HG03196 (cell line): Measurements from ENCODE around the gene NOXO1.

Experiments used
- ATAC-seq: cut with Tn5 transposase; IDR thresholded peaks from one replicate; pipeline ENCODE4 v1.9.1; 2021; ENCODE audit not compliant: unreplicated experiment

NOXO1 gene

GRCh38 chr16:1998360-1998835 lies 17.1 kb upstream of the NOXO1 start:
- no peak for ATAC-seq

DNA sequence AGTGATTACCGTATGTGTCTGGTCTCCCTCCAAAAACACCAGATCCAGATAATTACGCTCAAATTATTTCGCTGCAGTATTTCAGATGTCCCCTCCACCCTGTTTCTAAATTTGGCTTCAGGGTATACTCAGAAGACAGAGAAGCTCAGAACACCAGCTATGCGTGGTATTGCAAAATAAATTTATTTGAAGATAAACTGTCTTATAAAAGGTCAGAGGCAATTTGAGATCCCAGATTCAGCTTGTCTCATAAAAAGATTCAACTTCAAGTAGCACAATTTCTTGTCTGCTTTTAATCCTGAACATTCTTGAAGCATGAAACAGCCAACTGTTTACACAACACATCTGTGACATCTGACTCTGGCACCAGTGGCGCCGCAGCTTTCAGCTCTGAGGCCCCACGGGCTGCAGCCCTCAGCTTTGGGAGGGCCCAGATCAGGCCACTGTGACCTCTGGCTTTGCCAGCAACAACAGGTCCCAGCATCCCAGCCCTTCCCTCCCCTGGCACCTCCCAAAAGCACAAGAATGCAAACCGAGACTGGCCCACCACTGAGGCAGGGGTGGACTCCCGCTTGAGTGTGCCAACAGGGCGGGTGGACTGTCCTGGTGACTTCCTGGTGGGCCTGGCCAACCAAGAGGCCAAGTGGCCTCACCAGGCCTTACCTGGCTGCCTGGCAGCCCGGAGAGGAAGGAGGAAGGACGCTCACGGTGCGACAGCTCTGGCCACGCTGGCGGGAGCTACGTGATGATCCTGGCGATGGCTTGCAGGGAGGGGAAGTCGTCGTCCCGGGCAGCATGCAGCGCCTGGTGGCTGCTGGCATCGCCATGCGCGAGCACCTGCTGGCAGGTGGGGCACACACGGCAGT lies 16.5 kb upstream of the NOXO1 start:
- ATAC-seq, result no peak

DNA sequence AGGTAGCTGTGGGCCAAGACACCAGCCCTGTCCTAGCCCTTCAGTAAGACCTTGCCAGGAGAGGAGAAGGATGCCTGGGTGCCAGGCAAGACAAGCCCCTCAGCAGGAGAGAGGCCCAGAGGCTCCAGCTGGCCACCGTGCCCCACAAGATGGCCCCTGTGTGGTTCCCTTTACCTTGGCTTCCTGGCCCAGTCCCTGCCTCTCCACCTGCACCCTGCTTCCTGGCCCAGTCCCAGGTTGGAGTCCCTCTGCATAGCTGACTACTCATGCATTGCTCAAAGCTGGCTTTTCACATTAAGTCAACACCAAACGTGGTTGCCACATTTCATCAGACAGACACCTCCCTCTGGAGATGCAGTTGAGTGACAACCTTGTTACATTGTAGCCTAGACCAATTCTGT lies 12.5 kb upstream of the NOXO1 start:
- ATAC-seq, result no peak

DNA sequence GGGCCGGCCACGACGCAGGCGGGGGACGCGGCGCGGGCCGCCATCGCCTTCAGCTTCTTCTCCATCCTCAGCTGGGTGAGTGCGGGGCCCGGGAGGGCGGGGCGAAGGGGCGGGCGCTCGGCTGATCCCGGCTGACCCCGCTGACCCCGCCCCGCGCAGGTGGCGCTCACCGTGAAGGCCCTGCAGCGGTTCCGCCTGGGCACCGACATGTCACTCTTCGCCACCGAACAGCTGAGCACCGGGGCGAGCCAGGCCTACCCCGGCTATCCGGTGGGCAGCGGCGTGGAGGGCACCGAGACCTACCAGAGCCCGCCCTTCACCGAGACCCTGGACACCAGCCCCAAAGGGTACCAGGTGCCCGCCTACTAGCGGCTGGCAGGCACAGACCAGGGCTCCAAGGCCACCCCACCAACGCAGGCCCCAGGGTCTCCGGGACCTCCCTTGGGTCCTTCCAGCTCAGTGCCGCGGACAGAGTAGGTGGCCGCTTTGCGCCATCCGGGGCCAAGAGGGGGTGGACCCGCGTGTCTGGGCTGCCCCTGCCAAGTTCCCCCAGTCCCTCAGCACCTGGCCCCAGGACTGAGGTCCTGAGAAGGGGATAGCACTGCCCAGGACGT lies 11.5 kb upstream of the NOXO1 start:
- ATAC-seq, result no peak

DNA sequence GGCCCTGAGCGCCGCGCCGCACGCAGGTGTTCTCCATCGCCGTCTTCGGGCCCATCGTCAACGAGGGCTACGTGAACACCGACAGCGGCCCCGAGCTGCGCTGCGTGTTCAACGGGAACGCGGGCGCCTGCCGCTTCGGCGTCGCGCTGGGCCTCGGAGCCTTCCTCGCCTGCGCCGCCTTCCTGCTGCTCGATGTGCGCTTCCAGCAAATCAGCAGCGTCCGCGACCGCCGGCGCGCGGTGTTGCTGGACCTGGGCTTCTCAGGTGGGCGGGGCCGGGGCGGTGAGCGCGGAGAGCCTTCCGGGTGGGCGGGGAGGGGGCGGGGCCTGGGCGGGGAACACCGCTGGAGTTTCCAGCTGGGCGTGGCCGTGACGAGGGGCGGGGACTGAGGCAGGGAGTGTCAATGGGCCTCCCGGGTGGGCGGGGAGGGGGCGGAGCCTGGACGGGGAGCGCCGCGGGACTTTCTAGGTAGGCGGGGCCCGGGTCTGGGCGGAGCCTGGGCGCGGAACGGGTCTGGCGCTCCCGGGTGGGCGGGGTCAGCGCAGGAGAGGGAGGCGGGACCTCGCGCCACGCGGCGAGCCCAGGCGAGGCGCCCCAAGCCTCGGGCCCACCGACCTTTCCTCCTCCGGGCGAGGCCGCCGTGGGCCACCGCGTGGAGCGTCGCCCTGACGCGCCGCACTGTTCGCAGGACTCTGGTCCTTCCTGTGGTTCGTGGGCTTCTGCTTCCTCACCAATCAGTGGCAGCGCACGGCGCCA lies 10.9 kb upstream of the NOXO1 start:
- peak; percentile 42 for ATAC-seq

DNA sequence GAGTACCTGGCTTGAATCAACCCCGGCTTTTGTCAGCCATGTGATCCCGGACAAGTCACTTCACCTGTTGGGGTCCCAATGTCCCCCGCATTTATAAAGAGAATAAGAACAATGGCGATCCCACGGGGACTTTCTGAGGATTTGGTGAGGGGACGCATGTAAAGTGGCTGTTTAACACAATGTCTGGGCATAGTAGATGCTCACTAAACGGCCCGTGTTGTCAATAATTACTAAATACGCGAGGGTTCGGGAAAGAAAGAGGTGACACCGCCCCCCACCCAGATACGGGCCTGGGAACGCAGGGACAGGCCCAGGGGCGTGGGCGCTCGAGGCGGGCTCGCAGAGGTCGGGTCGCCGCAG lies 10.3 kb upstream of the NOXO1 start:
- ATAC-seq, result no peak

- peak; percentile 34 for ATAC-seq
Observed at GRCh38 chr16:1991135-1991551, 9.9 kb upstream of the NOXO1 start.

DNA sequence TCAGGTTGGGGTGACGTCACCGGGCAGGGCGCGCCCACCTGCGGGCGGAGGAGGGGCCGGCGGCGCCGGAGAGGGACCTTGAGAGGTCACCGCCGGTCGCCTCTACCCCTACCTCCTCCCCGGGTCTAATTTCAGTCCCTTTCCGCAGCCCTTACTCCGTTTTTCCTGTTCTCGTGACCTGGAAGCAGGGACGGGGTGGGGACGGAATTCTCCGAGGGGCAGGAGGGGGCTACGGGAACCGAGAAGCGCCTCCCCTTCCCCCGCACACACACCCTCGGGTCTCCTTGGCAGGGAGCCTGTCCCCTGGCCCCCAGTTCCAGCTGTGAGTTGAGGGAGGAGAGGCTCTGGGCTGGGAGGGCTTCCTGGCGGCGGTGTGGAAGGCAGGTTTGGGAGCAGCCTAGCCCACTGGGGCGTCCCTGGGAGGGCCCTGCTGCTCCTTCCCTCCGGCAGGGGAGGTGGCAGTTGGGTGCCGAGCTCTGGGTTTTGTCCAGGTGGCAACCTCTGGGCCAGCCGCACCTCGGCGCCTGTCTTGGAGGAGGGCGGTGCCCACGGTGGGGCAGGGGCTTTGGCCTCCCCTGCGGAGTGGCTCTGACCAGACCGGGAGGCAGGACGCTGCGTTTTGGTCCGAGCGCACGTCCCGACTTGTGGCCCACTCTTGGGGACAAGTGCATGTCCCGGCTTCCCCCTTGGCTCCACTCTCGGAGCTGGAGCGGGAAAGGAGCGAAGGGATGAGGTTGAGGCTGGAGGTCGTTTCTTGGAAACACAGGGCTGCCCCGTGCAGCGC lies 9.3 kb upstream of the NOXO1 start:
- ATAC-seq, result no peak

DNA sequence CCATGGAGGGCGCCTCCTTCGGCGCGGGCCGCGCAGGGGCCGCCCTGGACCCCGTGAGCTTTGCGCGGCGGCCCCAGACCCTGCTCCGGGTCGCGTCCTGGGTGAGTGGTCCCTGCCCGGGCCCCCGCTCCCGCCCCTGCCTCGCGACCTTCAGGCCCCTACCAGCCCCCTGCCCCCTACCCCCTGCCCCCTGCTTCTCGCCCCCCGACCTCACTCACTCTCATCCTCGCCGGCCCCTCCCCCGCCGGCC lies 8.8 kb upstream of the NOXO1 start:
- ATAC-seq, result no peak

DNA sequence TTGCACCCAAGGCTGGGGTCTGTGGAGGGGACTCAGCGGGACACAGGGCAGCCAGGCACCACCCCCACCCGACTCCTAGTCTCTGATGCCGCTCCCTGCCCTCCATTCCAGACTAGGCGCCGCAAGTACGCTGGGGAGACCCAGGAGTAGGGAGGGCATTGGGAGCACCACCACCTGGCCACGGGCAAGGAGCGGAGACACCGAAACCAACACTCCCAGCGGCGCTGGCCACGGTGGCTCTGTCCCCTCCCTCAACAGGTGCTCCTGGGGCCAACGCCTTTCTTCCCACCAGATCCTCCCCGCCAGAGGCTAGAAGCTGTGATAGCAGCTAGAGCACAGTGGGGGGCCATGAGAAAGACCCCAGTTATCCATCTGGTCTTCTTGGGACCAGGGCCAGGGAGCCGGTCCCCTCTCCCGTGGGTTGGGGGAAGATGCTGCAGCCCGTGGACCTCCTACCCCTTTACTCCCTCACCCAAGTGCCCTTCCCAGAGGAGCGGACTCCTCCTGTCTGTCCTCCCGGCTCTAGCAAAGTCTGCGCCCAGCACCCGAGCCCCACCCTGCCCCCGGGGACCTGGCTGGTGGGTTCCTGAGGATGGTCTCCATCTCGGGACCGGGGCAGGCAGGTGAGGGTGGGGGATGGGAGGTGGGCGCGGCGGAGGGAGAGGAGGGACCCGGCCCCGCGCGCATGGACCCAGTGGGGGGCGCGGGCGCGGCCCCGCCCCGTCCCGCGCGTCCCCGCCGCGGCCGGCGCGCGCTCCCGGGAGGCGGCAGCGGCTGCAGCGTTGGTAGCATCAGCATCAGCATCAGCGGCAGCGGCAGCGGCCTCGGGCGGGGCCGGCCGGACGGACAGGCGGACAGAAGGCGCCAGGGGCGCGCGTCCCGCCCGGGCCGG lies 8.2 kb upstream of the NOXO1 start, which contains the start of gene SYNGR3:
Gene SYNGR3, plus strand, starts transcription at position 762 of the 892 bp plus-strand sequence. CDS start 133 bp downstream, outside the sequence.
- ATAC-seq, result no peak

DNA sequence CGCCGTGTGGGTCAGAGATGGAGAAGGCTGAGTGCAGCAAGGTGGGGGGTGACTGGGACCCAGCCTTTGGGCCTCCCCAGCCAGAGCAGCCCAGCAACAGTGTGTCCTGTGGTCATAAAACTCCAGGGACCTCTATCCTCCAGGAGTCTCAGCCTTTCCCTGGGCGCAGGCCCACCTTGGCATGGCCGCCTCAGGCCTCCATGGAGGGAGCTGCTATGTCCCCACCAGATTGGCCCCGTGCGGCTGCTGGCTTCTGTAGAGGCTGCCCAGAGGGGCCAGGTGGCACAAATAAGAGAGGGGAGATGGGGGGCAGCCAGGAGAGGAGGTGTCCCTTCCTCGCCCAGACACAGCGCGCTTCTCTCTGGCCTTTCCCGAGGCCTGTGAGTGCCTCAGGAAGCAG lies 5.9 kb upstream of the NOXO1 start:
- no peak for ATAC-seq

- no peak for ATAC-seq
Observed at GRCh38 chr16:1985466-1986150, 4.3 kb upstream of the NOXO1 start.

GRCh38 chr16:1984347-1985225 lies 3.3 kb upstream of the NOXO1 start:
- ATAC-seq, result no peak

- ATAC-seq, result peak; percentile 68
Observed at GRCh38 chr16:1983544-1984346, 2.5 kb upstream of the NOXO1 start, which contains the start of gene GFER. Gene GFER, plus strand, starts transcription at chr16:1984193. Its CDS starts 26 bp downstream, at chr16:1984219.

DNA sequence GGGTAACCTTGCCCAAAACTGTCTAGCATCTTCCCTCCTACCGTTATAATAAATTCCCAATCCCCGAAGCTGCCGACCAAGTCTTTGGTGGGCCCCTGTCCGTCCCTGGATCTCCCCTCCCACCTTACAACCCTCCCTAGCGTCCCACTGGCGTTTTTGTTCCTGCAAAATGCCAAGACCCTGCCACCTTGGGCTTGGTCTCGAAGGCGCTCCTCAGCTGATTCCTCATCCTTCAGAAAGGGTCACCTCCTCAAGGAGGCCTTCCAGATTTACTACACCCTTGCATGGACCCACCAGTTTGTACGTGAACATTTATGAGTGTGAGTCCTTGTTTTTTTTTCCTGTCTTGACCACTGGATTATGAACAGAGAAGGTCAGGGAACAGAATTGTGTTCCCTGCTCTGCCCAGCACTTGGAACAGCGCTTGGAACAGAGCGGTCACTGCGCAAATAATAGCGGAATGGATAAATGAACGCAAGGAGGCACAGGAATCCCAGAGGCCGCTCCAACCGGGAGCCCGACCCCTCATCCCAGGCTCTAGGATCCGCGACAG lies 1.8 kb upstream of the NOXO1 start:
- no peak for ATAC-seq

DNA sequence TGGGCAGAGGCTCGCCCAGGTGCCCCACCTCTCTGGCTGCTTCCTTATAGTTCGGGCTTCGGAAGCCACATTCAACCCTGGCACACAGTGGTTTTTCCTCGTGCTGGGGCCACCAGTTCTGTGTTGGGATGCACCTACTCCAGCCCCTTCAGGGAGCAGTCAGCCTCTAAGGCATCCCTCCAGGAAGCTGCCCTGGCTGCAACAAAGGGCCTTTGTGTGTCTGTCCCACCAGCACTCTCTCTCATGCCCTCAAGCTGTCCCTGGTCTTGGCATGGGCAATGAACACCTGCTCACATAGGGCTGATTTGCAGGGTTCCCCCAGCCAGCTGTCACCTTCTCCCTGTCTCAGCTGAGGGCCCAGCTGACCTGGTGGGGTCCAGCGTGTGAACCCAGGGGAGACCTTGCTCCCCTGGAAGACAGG lies 754 bp upstream of the NOXO1 start:
- no peak for ATAC-seq

DNA sequence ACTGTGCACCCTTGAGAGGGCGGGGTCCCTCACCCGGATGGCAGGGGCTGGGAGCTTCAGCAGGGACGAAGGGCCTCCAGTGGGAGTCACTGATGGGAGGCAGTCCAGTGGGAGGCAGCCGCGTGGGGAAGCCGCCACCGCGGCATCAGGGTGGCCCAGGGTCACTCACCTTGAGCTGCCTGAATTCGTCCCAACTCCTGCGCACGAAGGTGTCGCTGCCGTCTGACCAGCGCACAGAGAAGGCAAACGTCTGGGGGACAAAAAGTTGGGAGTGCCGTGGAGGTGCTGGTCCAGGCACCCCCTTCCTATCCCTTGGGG lies 540 bp downstream of the NOXO1 start:
- no peak for ATAC-seq
